ENCODE results near the gene PPP1R26.
A peak's percentile ranks its signal among the peaks of the same experiment; 100 is the strongest.
"Not testable (repeated sequence)": the region's sequence is repeated elsewhere in the genome, so short reads cannot be mapped to it uniquely, and the experiment has no call there.

The PPP1R26 gene

GRCh38 chr9:135479469-135480052 is at the start of gene PPP1R26:
TSS of gene PPP1R26 (plus strand) at chr9:135479782. CDS start at chr9:135484511, 4,729 bp downstream.
- DNase-seq, result no peak

GRCh38 chr9:135437259-135437658 is 42.3 kb upstream of the PPP1R26 start:
- no peak for DNase-seq

- not testable (repeated sequence) for DNase-seq
These were observed 41.9 kb upstream of the PPP1R26 start for GRCh38 chr9:135437696-135438095.

DNA sequence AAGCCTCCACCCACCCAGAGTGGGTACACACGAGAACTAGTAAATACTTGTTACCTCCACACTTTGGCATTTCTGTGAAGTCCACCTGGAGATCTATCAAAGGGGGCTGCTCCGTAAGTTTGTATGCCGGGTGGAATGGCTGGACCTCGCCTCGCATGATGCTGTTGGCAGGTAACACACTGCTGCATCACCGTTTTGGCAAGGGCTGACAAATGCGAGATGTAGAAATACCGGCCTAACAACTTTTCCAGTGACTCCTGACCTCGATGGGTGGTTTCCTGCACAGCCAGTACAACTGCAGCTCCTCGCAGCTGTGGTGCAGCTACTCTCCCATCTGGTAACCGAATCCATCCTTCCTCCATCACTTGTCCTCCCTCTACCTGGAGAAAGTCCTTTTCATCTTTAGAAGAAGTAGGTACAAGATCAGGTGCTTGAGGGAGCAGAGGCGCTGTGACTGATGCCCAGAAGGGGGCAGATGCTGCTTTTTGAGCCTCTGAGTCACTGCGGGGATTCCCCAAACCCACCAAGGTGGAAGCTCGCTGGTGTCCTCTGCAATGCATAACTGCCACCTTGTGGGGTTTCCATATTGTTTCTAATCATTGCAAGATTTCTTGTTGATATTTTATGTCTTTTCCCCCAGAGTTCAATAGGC is 40.9 kb upstream of the PPP1R26 start:
- DNase-seq, result peak; percentile 29

DNA sequence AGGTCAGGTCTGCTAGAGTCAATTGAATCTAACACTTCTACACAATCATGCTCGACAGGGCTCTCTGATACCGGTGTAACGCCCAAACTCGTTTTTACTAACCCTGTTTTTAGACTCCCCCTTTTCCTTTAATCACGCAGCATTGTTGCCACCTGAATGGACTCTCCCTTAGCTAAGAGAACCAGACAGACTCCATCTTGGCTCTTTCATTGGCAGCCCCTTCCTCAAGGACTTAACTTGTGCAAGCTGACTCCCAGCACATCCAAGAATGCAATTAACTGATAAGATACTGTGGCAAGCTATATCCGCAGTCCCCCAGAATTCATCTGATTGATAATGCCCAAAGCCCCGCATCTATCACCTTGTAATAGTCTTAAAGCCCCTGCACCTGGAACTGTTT is 40.1 kb upstream of the PPP1R26 start:
- not testable (repeated sequence) for DNase-seq

DNA sequence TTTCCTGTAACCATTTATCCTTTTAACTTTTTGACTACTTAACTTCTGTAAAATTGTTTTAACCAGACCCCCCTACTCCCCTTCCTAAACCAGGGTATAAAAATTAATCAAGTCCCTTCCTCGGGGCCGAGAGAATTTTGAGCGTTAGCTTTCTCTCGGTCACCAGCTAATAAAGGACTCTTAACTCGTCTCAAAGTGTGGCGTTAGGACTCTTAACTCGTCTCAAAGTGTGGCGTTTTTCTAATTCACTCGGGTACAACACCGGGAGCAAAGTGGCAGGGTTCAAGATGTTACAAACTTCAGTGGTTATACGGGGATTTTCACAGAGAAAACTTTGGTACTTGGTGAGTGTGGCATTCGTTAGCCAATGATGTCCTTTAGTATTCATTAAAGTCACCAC is 39.7 kb upstream of the PPP1R26 start:
- DNase-seq, result no peak

DNA sequence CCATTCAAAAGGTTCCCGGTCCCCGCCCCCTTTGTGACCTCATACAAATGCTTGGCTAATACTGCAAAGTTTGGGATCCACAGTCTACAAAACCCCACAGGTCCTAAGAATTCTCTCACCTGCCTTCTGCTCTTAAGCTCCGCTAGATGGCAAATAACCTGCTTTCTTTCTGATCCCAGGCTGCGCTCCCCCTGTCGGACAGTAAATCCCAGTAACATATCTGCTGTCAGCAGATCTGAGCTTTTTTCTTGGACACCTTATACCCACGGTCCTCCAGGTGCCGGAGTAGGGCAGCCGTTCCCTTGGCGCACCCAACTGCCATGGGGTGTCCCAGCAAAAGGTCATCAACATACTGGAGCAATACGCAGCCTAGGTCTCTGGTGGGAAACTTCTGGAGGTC is 39.0 kb upstream of the PPP1R26 start:
- no peak for DNase-seq

GRCh38 chr9:135441105-135442071 is 38.2 kb upstream of the PPP1R26 start:
- DNase-seq, result not testable (repeated sequence)

- no peak for DNase-seq
These were observed 37.5 kb upstream of the PPP1R26 start for GRCh38 chr9:135442075-135442474.

GRCh38 chr9:135443797-135444425 is 35.7 kb upstream of the PPP1R26 start:
- no peak for DNase-seq

GRCh38 chr9:135447126-135447525 is 32.5 kb upstream of the PPP1R26 start:
- no peak for DNase-seq

- no peak for DNase-seq
These were observed 30.9 kb upstream of the PPP1R26 start for GRCh38 chr9:135448663-135449100.

- DNase-seq, result not testable (repeated sequence)
These were observed 30.1 kb upstream of the PPP1R26 start for GRCh38 chr9:135449532-135449931.

DNA sequence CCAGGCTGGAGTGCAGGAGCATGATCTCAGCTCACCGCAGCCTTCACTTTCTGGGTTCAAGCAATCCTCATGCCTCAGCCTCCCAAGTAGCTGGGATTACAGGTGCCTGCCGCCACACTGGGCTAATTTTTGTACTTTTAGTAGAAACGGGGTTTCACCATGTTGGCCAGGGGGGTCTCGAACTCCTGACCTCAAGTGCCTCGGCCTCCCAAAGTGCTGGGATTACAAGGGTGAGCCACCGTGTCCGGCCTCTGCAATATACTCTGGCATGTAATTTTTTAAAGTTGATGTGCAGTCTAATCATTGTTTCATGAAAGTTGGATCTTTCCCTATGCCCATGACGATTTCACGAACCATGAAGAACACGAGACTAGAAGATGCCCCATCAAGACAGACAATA is 28.6 kb upstream of the PPP1R26 start:
- DNase-seq, result no peak

DNA sequence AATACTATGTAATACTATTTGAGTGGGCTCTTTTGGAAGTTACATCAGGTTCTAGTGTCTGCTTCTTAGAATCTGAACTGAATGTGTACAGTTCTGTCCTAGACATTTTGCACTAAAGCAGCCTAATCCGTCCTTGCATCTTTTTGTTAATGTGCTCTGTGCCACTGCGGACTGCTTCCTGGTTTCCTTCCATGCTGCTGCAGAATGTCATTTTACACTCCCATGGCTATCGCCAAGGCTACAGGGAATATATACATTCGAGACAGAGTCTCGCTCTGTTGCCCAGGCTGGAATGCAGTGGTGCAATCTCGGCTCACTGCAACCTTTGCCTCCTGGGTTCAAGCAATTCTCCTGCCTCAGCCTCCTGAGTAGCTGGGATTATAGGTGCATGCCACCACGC is 27.7 kb upstream of the PPP1R26 start:
- DNase-seq, result not testable (repeated sequence)

- no peak for DNase-seq
These were observed 24.8 kb upstream of the PPP1R26 start for GRCh38 chr9:135454737-135455136.

DNA sequence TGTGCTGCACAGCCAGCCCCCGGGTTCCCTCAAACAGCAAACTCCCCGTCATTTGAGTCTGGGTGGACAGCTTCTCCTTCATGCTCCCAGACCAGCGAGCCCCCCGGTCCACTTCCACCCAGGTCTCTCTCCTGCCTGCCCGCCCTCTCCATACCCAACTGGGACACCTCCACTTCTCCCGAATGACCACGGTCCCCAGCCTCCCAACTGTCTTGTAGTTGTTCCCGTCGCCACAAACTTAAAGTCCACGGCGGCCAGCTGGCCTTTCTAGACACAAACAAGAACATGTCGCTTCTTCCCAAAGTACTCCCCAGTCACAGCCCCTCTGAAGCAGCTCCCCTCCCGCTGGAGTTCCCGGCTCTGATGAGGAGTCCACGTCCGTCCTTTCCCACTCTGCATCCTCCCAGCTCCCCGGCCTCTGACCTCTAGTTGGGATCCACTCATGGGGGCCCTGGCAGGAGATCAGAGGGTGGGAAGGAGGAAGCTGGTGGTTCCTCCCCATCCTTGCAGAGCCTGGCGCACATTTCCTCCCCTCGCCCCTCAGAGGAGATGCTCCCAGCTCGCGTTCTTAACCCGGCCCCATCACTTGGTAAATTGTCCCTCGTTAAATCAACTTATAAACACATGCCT is 24.1 kb upstream of the PPP1R26 start:
- no peak for DNase-seq

- no peak for DNase-seq
These were observed 23.0 kb upstream of the PPP1R26 start for GRCh38 chr9:135456436-135457104.

DNA sequence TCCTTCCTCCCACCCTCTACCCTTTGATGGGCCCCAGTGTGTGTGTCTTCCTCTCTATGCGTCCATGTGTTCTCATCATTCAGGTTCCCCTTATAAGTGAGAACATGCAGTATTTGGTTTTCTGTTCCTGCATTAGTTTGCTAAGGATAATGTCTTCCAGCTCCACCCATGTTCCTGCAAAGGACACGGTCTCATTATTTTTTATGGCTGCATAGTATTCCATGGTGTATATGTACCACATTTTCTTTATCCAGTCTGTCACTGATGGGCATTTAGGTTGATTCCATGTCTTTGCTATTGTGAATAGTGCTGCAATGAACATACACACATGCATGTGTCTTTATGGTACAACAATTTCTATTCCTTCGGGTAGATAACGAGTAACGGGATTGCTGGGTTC is 21.1 kb upstream of the PPP1R26 start:
- DNase-seq, result not testable (repeated sequence)

GRCh38 chr9:135461936-135462335 is 17.6 kb upstream of the PPP1R26 start:
- DNase-seq, result no peak

DNA sequence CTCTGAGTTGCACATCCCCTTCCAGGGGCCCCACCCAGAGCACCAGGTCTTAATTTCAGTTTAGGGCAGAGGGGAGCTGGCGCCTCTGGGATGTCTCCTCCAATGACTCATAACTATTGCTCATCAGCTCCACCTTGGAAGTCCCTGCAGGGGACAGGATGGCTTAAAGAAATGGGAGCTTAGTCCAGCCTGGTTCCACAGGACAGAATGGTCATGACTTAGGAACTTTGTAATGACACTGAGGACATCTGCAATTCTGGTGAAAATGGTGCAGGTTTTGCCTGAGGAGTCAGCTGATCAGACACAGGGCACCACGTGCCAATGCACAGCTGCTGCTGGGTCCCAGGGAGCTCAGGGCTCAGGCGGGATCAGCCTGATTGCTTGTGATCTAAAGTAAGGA is 16.4 kb upstream of the PPP1R26 start:
- no peak for DNase-seq

GRCh38 chr9:135464181-135464580 is 15.4 kb upstream of the PPP1R26 start:
- no peak for DNase-seq
